Liver (tissue), 9 donors: Measurements from ENCODE around the gene OSBPL9. TPM values are rescaled to one million over a fixed set of nuclear protein-coding genes. Genes with fewer than 3 reads are reported as not detected.

ENCODE experiments used
- DNase-seq: peaks from one replicate; pipeline ENCODE4 v3.0.0-alpha.2; 2017; ENCODE audit warnings: low spot score
- H3K27ac ChIP-seq, 2 donors: one replicate each; pipeline ENCODE4 v1.7.0; 2013; ENCODE audit warnings: inconsistent platforms in 2 of 2, low read length in 2 of 2, control low read depth in 1 of 2, low read depth in 1 of 2, mild to moderate bottlenecking in 1 of 2
- H3K27me3 ChIP-seq, 4 donors: one replicate each; pipeline versions ENCODE4 v1.6.1 to v1.7.0; 2013; ENCODE audit warnings: low read length in 3 of 4, inconsistent platforms in 1 of 4, mild to moderate bottlenecking in 1 of 4, moderate library complexity in 1 of 4; ENCODE audit not compliant: control insufficient read depth in 4 of 4, insufficient read depth in 4 of 4
- H3K36me3 ChIP-seq, 4 donors: one replicate each; pipeline versions ENCODE4 v1.6.1 to v1.7.0; 2013; ENCODE audit warnings: low read length in 3 of 4, mild to moderate bottlenecking in 3 of 4, low read depth in 1 of 4, moderate library complexity in 1 of 4; ENCODE audit not compliant: control insufficient read depth in 4 of 4, insufficient read depth in 3 of 4
- H3K4me1 ChIP-seq, 4 donors: one replicate each; pipeline versions ENCODE4 v1.6.1 to v1.7.0; 2013; ENCODE audit warnings: low read length in 3 of 4, mild to moderate bottlenecking in 3 of 4, moderate library complexity in 1 of 4; ENCODE audit not compliant: control insufficient read depth in 4 of 4, insufficient read depth in 4 of 4
- H3K4me3 ChIP-seq, 3 donors: one replicate each; pipeline versions ENCODE4 v1.6.1 to v1.7.0; 2013; ENCODE audit warnings: low read length in 3 of 3, control low read depth in 1 of 3, low read depth in 1 of 3, mild to moderate bottlenecking in 1 of 3
- H3K9ac ChIP-seq, 2 donors: one replicate each; pipeline ENCODE4 v1.7.0; 2013; ENCODE audit warnings: low read length in 2 of 2, mild to moderate bottlenecking in 2 of 2, moderate library complexity in 2 of 2, control low read depth in 1 of 2, low read depth in 1 of 2
- H3K9me3 ChIP-seq, 4 donors: one replicate each; pipeline versions ENCODE4 v1.6.1 to v1.7.0; 2013; ENCODE audit warnings: low read length in 3 of 4; ENCODE audit not compliant: control insufficient read depth in 4 of 4
- CTCF ChIP-seq: fragments of 150-350 bp; IDR thresholded peaks from 2 replicates; pipeline ENCODE4 v1.5.1; 2017; ENCODE audit warnings: improper control_type of control experiment, low read depth, low read length; ENCODE audit not compliant: missing input control
- EGR1 ChIP-seq, 2 donors: IDR thresholded peaks; 2 replicates each; pipeline ENCODE4 v1.6.1; 2016 to 2018; ENCODE audit warnings: antibody characterized with exemption in 2 of 2, low read depth in 2 of 2
- FOXA1 ChIP-seq: IDR thresholded peaks from 2 replicates; pipeline ENCODE4 v1.6.1; 2016; ENCODE audit warnings: antibody characterized with exemption
- FOXA2 ChIP-seq: IDR thresholded peaks from 2 replicates; pipeline ENCODE4 v1.6.1; 2016; ENCODE audit warnings: antibody characterized with exemption
- GABPA ChIP-seq, 2 donors: IDR thresholded peaks in 1 of 2; conservative IDR thresholded peaks in 1 of 2; 2 replicates each; pipeline ENCODE4 v1.6.1; 2016; ENCODE audit warnings: antibody characterized with exemption in 2 of 2, mild to moderate bottlenecking in 1 of 2, moderate library complexity in 1 of 2
- HNF4A ChIP-seq, 2 donors: conservative IDR thresholded peaks; 2 replicates each; pipeline ENCODE4 v1.6.1; 2016; ENCODE audit warnings: antibody characterized with exemption in 2 of 2, mild to moderate bottlenecking in 2 of 2
- HNF4G ChIP-seq: IDR thresholded peaks from 2 replicates; pipeline ENCODE4 v1.6.1; 2016; ENCODE audit warnings: antibody characterized with exemption
- JUND ChIP-seq, 2 donors: IDR thresholded peaks; 2 replicates each; pipeline ENCODE4 v1.6.1; 2016; ENCODE audit warnings: antibody characterized with exemption in 2 of 2
- NR2F2 ChIP-seq: IDR thresholded peaks from 2 replicates; pipeline ENCODE4 v1.6.1; 2016; ENCODE audit warnings: antibody characterized with exemption
- RAD21 ChIP-seq, 2 donors: IDR thresholded peaks; 2 replicates each; pipeline ENCODE4 v1.6.1; 2016; ENCODE audit warnings: antibody characterized with exemption in 2 of 2, mild to moderate bottlenecking in 2 of 2
- REST ChIP-seq: IDR thresholded peaks from 2 replicates; pipeline ENCODE4 v1.6.1; 2016; ENCODE audit warnings: antibody characterized with exemption, mild to moderate bottlenecking
- RXRA ChIP-seq, 2 donors: IDR thresholded peaks; 2 replicates each; pipeline ENCODE4 v1.6.1; 2017 to 2018; ENCODE audit warnings: antibody characterized with exemption in 2 of 2, mild to moderate bottlenecking in 1 of 2
- SP1 ChIP-seq: IDR thresholded peaks from 2 replicates; pipeline ENCODE4 v1.6.1; 2018; ENCODE audit warnings: antibody characterized with exemption, mild to moderate bottlenecking
- TAF1 ChIP-seq: conservative IDR thresholded peaks from 2 replicates; pipeline ENCODE4 v1.6.1; 2016; ENCODE audit warnings: antibody characterized with exemption, mild to moderate bottlenecking
- YY1 ChIP-seq: IDR thresholded peaks from 2 replicates; pipeline ENCODE4 v1.6.1; 2016; ENCODE audit warnings: antibody characterized with exemption, mild to moderate bottlenecking
- ZBTB33 ChIP-seq: IDR thresholded peaks from 2 replicates; pipeline ENCODE4 v1.6.1; 2016; ENCODE audit warnings: antibody characterized with exemption
- WGBS: extraction: QIAGEN DNeasy Blood & Tissue Kit; methylation state at CpG from one replicate; pipeline ENCODE4 v1.1.7; 2013; 5-methylcytosine and 5-hydroxymethylcytosine counted together
- polyA plus RNA-seq, 2 donors: library from polyadenylated mRNA; stranded (reverse) in 1 of 2; unstranded in 1 of 2; fragments of 200-250 nt in 1 of 2; fragments of >200 nt in 1 of 2; fragmentation: Nextera tagmentation in 1 of 2; extraction: Ambion mirVana in 1 of 2; gene quantifications; one replicate each; pipeline versions ENCODE4 v1.2.1 to v1.2.3, GENCODE V29; 2013 to 2015
- total RNA-seq, 2 donors: library from RNA; depleted of rRNA; stranded (reverse); fragments of >200 nt; gene quantifications; one replicate each; pipeline ENCODE4 v1.2.3, GENCODE V29; 2014
- TF ChIP-seq, protein P1 (sequence below): IDR thresholded peaks from 2 replicates; pipeline ENCODE4 v1.6.1; 2016; ENCODE audit warnings: antibody characterized with exemption
- TF ChIP-seq, protein P2 (sequence below): IDR thresholded peaks from 2 replicates; pipeline ENCODE4 v1.6.1; 2016; ENCODE audit warnings: antibody characterized with exemption
- donor health status: healthy.
- donor health status: healthy.
- donor health status: healthy.
- donor health status: healthy.
- donor health status: healthy.

OSBPL9 gene
- total and polyA plus RNA-seq, 4 donors = 52.1 to 129 (median 60.4) TPM

- 95% methylated on average over 3 of the region's 3 CpGs for WGBS
- H3K4me3 ChIP-seq = no peak overlapping the region
- H3K9me3 ChIP-seq = no peaks in the 10 kb centered on the region
Observed at GRCh38 chr1:51717842-51718241, 101.0 kb downstream of the OSBPL9 start.

DNA sequence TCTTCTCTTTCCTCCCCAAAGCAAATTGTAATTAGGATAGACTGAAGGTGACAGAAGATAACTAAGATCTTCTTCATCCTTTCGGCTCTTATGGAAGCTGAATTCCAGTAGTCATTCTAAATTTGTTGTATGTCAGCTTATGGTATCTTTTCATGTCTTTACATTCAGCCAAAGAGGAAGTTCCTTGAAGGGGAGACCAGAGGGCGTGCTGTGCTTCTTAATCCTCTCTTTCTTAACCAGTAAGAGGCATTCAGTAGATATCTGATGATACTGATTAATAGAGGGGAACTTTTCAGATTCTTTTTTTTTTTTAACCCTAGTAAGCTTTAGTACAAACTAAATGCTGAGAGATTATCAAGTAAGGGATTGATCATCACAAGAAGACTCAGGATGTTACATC is 102.3 kb downstream of the OSBPL9 start:
- peaks cover 0 to 2% (median 0%) of the 10 kb centered on the region in 4 donors for H3K36me3 ChIP-seq
- no peak overlapping the region for H3K9ac ChIP-seq
- DNase-seq = no peak
- no peaks in the 10 kb centered on the region for H3K27me3 ChIP-seq
- no peak overlapping the region for H3K27ac ChIP-seq
- 92% methylated on average over 2 of the region's 2 CpGs for WGBS
- H3K4me1 ChIP-seq = peaks cover 0 to 3% (median 0%) of the 10 kb centered on the region in 4 donors
- H3K9me3 ChIP-seq = no peaks in the 10 kb centered on the region
- no peak overlapping the region for H3K4me3 ChIP-seq
- TF ChIP-seq NR2F2 = no peak
- no peak for TF ChIP-seq SP1
- TF ChIP-seq GABPA (IDR thresholded peaks at IDR 0.05 in 1 of 2, conservative IDR thresholded peaks at IDR 0.05 in 1 of 2) = no peak
- no peak for TF ChIP-seq TAF1
- TF ChIP-seq, protein P1, sequence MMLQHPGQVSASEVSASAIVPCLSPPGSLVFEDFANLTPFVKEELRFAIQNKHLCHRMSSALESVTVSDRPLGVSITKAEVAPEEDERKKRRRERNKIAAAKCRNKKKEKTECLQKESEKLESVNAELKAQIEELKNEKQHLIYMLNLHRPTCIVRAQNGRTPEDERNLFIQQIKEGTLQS = no peak
- TF ChIP-seq, protein P2, sequence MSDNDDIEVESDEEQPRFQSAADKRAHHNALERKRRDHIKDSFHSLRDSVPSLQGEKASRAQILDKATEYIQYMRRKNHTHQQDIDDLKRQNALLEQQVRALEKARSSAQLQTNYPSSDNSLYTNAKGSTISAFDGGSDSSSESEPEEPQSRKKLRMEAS = no peak
- TF ChIP-seq RAD21 (IDR thresholded peaks at IDR 0.05) = no peak
- TF ChIP-seq ZBTB33 = no peak
- no peak for TF ChIP-seq YY1
- no peak for TF ChIP-seq FOXA2
- no peak for TF ChIP-seq EGR1 (IDR thresholded peaks at IDR 0.05; ENCODE audit: low read depth in 2 of 2)
- TF ChIP-seq HNF4G = no peak
- no peak for TF ChIP-seq JUND (IDR thresholded peaks at IDR 0.05)
- no peak for TF ChIP-seq HNF4A (conservative IDR thresholded peaks at IDR 0.05)
- no peak for TF ChIP-seq CTCF
- no peak for TF ChIP-seq RXRA (IDR thresholded peaks at IDR 0.05)
- no peak for TF ChIP-seq FOXA1
- TF ChIP-seq REST = no peak

More at GRCh38 chr1:51717842-51718241, 101.0 kb downstream of the OSBPL9 start:
- TF ChIP-seq ZBTB33 = no peak
- no peak for DNase-seq
- peaks cover 0 to 4% (median 0%) of the 10 kb centered on the region in 4 donors for H3K4me1 ChIP-seq
- no peak overlapping the region for H3K27ac ChIP-seq
- no peak overlapping the region for H3K9ac ChIP-seq
- peaks cover 0 to 2% (median 0%) of the 10 kb centered on the region in 4 donors for H3K36me3 ChIP-seq
- H3K27me3 ChIP-seq = no peaks in the 10 kb centered on the region
